CD14-positive monocyte (primary cell): Measurements from ENCODE around the gene FOXR1. TPM values are rescaled to one million over a fixed set of nuclear protein-coding genes. Genes with fewer than 3 reads are reported as not detected.
"Not testable (repeated sequence)": the region's sequence is repeated elsewhere in the genome, so short reads cannot be mapped to it uniquely, and the experiment has no call there.

Source experiments
- DNase-seq, 3 donors: peaks; one replicate each; pipeline ENCODE4 v3.0.0-alpha.2; 2011 to 2022
- H2AFZ ChIP-seq: 2 replicates; pipeline ENCODE4 v1.6.0; 2012; ENCODE audit warnings: mild to moderate bottlenecking, low read depth, low read length, inconsistent platforms; ENCODE audit not compliant: insufficient read depth, poor library complexity, severe bottlenecking
- H3K27ac ChIP-seq, 2 donors: 1 replicate in 1 of 2; 2 replicates in 1 of 2; pipeline ENCODE4 v1.5.1; 2012 to 2013; ENCODE audit warnings: low read length in 2 of 2, control low read depth in 1 of 2, inconsistent platforms in 1 of 2, low read depth in 1 of 2, mild to moderate bottlenecking in 1 of 2
- H3K27me3 ChIP-seq, 2 donors: one replicate each; pipeline versions ENCODE4 v1.6.0 to v1.6.1; 2011 to 2013; ENCODE audit warnings: low read length in 2 of 2; ENCODE audit not compliant: control insufficient read depth in 2 of 2, insufficient read depth in 2 of 2
- H3K36me3 ChIP-seq, 2 donors: replicated peaks in 1 of 2; 1 replicate in 1 of 2; 2 replicates in 1 of 2; pipeline versions ENCODE4 v1.5.1 to v1.6.1; 2012 to 2013; ENCODE audit warnings: low read length in 2 of 2, control low read depth in 1 of 2, inconsistent platforms in 1 of 2, mild to moderate bottlenecking in 1 of 2; ENCODE audit not compliant: insufficient read depth in 2 of 2, control insufficient read depth in 1 of 2
- H3K4me1 ChIP-seq, 2 donors: 1 replicate in 1 of 2; 2 replicates in 1 of 2; pipeline versions ENCODE4 v1.5.1 to v1.6.1; 2012 to 2013; ENCODE audit warnings: low read length in 2 of 2, control low read depth in 1 of 2, inconsistent platforms in 1 of 2, mild to moderate bottlenecking in 1 of 2, moderate library complexity in 1 of 2; ENCODE audit not compliant: insufficient read depth in 2 of 2, control insufficient read depth in 1 of 2
- H3K4me2 ChIP-seq: replicated peaks from 2 replicates; pipeline ENCODE3; 2012; ENCODE audit warnings: low read length, moderate library complexity, mild to moderate bottlenecking; ENCODE audit not compliant: poor library complexity, severe bottlenecking; ENCODE audit errors: extremely low read depth
- H3K4me3 ChIP-seq, 3 experiments: fragments of 200-600 bp in 1 of 3; sonication (generic) in 1 of 3; replicated peaks in 1 of 3; 1 replicate in 2 of 3; 2 replicates in 1 of 3; pipeline ENCODE4 v1.5.1; 2011 to 2013; ENCODE audit warnings: low read length in 3 of 3, mild to moderate bottlenecking in 3 of 3, control low read depth in 2 of 3, low read depth in 2 of 3, inconsistent platforms in 1 of 3, moderate library complexity in 1 of 3
- H3K79me2 ChIP-seq: 2 replicates; pipeline ENCODE4 v1.6.0; 2012; ENCODE audit warnings: mild to moderate bottlenecking, control low read depth, inconsistent platforms, low read length, moderate library complexity; ENCODE audit not compliant: insufficient read depth
- H3K9ac ChIP-seq: 2 replicates; pipeline ENCODE4 v1.6.0; 2017; ENCODE audit warnings: low read length, mild to moderate bottlenecking; ENCODE audit not compliant: insufficient read depth, poor library complexity, severe bottlenecking
- H3K9me3 ChIP-seq, 2 donors: replicated peaks in 1 of 2; 1 replicate in 1 of 2; 2 replicates in 1 of 2; pipeline versions ENCODE4 v1.5.1 to v1.6.1; 2012 to 2013; ENCODE audit warnings: low read length in 2 of 2, control low read depth in 1 of 2; ENCODE audit not compliant: control insufficient read depth in 1 of 2, insufficient read depth in 1 of 2
- H4K20me1 ChIP-seq: 2 replicates; pipeline ENCODE4 v1.6.0; 2012; ENCODE audit warnings: mild to moderate bottlenecking, low read length, control low read depth, moderate library complexity; ENCODE audit not compliant: insufficient read depth
- H3K27ac Mint-ChIP-seq, 7 donors: one replicate each; pipeline ENCODE4 v1.8.0; 2020; ENCODE audit warnings: mild to moderate bottlenecking in 7 of 7, mixed read lengths in 7 of 7, moderate library complexity in 6 of 7, inconsistent platforms in 2 of 7
- H3K27me3 Mint-ChIP-seq, 3 donors: one replicate each; pipeline ENCODE4 v1.8.0; 2021 to 2022; ENCODE audit warnings: low read depth in 3 of 3, mild to moderate bottlenecking in 3 of 3, mixed read lengths in 3 of 3, moderate library complexity in 3 of 3, inconsistent platforms in 1 of 3
- H3K36me3 Mint-ChIP-seq, 2 donors: one replicate each; pipeline ENCODE4 v1.8.0; 2020; ENCODE audit warnings: mixed read lengths in 2 of 2, inconsistent platforms in 1 of 2, mild to moderate bottlenecking in 1 of 2
- H3K4me1 Mint-ChIP-seq: one replicate; pipeline ENCODE4 v1.8.0; 2020; ENCODE audit warnings: mild to moderate bottlenecking, mixed read lengths
- H3K4me3 Mint-ChIP-seq, 2 donors: one replicate each; pipeline ENCODE4 v1.8.0; 2020; ENCODE audit warnings: mild to moderate bottlenecking in 2 of 2, mixed read lengths in 2 of 2, moderate library complexity in 1 of 2
- H3K9me3 Mint-ChIP-seq, 7 donors: one replicate each; pipeline ENCODE4 v1.8.0; 2020 to 2022; ENCODE audit warnings: mixed read lengths in 7 of 7, mild to moderate bottlenecking in 6 of 7, moderate library complexity in 6 of 7, inconsistent platforms in 2 of 7
- WGBS: methylation state at CpG from one replicate; pipeline ENCODE4 v1.1.5; 2013; ENCODE audit warnings: missing lambda C conversion rate; ENCODE audit not compliant: insufficient coverage; 5-methylcytosine and 5-hydroxymethylcytosine counted together
- intact Hi-C, 2 donors: fragments of 100-400 bp; cut with micrococcal nuclease; formaldehyde crosslinking; loops; one replicate each; pipeline versions ENCODE4 v1.15.0 to v1.15.1; 2023
- polyA plus RNA-seq, 3 donors: library from polyadenylated mRNA; depleted of rRNA in 1 of 3; unstranded in 2 of 3; stranded (reverse) in 1 of 3; fragments of 300-500 nt in 2 of 3; fragments of >200 nt in 1 of 3; fragmentation: Illumina TruSeq in 2 of 3; gene quantifications; 1 replicate in 2 of 3; 2 replicates in 1 of 3; pipeline ENCODE4 v1.2.3, GENCODE V29; 2012 to 2021
- TF ChIP-seq, protein P1 (sequence below): fragments of 200-600 bp; IDR thresholded peaks from one replicate; pipeline ENCODE4 v1.8.0; 2022; ENCODE audit warnings: antibody characterized with exemption, mild to moderate bottlenecking

The FOXR1 gene
- polyA plus RNA-seq, 3 donors: not detected

DNA sequence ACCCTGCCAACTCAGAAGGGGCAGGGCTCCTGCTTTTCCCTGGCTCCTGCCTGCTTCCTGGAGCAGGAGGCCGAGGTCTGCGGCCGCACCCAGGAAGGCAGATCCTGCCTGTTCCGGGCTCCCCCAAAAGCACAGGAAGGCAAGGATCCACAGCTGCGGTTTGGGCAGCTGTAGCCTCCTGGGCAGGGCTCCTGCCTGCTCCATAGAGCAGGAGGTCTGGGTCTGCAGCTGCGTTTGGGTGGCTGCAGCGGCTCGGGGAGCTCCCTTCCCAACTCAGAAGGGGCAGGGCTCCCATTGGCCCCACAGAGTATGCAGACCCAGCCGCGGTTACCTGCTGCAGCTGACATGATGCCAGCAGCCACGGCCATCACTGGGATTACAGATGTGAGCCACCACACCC, 10.0 kb upstream of the FOXR1 start:
- H3K4me2 ChIP-seq: no peak overlapping the region
- H3K27me3 ChIP-seq: no peaks in the 10 kb centered on the region
- Mint-ChIP-seq H3K4me3 (no peak overlapping the region), H3K4me1 (peaks cover under 1% of the 10 kb centered on the region), H3K9me3 (no peaks in the 10 kb centered on the region), H3K36me3 (no peaks in the 10 kb centered on the region), H3K27ac (no peak overlapping the region), H3K27me3 (peaks cover 2 to 13% (median 8%) of the 10 kb centered on the region in 3 donors)
- H4K20me1 ChIP-seq: no peaks in the 10 kb centered on the region
- H2AFZ ChIP-seq: no peak overlapping the region
- H3K27ac ChIP-seq: no peak overlapping the region
- 84% methylated on average over 11 of the region's 11 CpGs for WGBS
- no peaks in the 10 kb centered on the region for H3K9me3 ChIP-seq
- H3K79me2 ChIP-seq: no peaks in the 10 kb centered on the region
- intact Hi-C loops: no loop called here
- H3K4me3 ChIP-seq: no peak overlapping the region
- no peaks in the 10 kb centered on the region for H3K36me3 ChIP-seq
- H3K4me1 ChIP-seq: no peaks in the 10 kb centered on the region
- H3K9ac ChIP-seq: no peak overlapping the region
- TF ChIP-seq, protein P1, sequence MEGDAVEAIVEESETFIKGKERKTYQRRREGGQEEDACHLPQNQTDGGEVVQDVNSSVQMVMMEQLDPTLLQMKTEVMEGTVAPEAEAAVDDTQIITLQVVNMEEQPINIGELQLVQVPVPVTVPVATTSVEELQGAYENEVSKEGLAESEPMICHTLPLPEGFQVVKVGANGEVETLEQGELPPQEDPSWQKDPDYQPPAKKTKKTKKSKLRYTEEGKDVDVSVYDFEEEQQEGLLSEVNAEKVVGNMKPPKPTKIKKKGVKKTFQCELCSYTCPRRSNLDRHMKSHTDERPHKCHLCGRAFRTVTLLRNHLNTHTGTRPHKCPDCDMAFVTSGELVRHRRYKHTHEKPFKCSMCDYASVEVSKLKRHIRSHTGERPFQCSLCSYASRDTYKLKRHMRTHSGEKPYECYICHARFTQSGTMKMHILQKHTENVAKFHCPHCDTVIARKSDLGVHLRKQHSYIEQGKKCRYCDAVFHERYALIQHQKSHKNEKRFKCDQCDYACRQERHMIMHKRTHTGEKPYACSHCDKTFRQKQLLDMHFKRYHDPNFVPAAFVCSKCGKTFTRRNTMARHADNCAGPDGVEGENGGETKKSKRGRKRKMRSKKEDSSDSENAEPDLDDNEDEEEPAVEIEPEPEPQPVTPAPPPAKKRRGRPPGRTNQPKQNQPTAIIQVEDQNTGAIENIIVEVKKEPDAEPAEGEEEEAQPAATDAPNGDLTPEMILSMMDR: no peak
- DNase-seq: no peak

DNA sequence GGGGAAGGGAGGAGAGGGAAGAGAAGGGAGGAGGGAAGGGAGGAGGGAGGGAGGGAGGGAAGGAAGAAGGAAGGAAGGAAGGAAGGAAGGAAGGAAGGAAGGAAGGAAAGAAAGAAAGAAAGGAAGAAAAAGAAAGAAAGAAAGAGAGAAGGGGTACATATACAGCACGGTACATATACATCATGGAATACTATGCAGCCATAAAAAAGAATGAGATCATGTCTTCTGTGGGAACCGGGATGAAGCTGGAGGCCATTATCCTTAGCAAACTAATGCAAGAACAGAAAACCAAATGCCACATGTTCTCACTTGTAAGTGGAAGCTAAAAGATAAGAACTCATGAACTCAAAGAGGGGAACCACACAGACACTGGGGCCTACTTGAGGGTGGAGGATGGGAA, 2.1 kb upstream of the FOXR1 start:
- H3K4me3 ChIP-seq, intact Hi-C loops, H3K9ac ChIP-seq, H3K27ac ChIP-seq, H3K36me3 Mint-ChIP-seq, H3K27me3 ChIP-seq, H4K20me1 ChIP-seq, H2AFZ ChIP-seq, H3K9me3 ChIP-seq, H3K4me1 Mint-ChIP-seq, H3K4me3 Mint-ChIP-seq, H3K4me1 ChIP-seq, H3K79me2 ChIP-seq, H3K36me3 ChIP-seq, H3K27ac Mint-ChIP-seq, DNase-seq, H3K4me2 ChIP-seq: not testable (repeated sequence)
- peaks cover 0 to 14% (median 3%) of the 10 kb centered on the region in 7 donors for H3K9me3 Mint-ChIP-seq
- H3K27me3 Mint-ChIP-seq: peaks cover 9 to 27% (median 16%) of the 10 kb centered on the region in 3 donors
- WGBS: no CpG with 5 or more reads among the region's 2 CpGs
